Lower lobe of right lung (tissue), 2 donors: ENCODE results near the gene PPP6R3. TPM values are rescaled to one million over a fixed set of nuclear protein-coding genes. Genes with fewer than 3 reads are reported as not detected.

Source experiments
- ATAC-seq, 2 donors: fragments of 200-7000 bp; cut with Tn5 transposase; one replicate each; pipeline ENCODE4 v1.9.1; 2020 to 2022; ENCODE audit warnings: mild to moderate bottlenecking in 2 of 2, moderate library complexity in 2 of 2
- DNase-seq: peaks from one replicate; pipeline ENCODE4 v3.0.0-alpha.2; 2020
- H3K27ac ChIP-seq: fragments of 200-600 bp; one replicate; pipeline ENCODE4 v1.8.0; 2022
- H3K27me3 ChIP-seq: fragments of 200-600 bp; one replicate; pipeline ENCODE4 v1.8.0; 2022; ENCODE audit warnings: low read depth
- H3K36me3 ChIP-seq: fragments of 200-600 bp; one replicate; pipeline ENCODE4 v1.8.0; 2022; ENCODE audit warnings: mild to moderate bottlenecking
- H3K4me1 ChIP-seq: fragments of 200-600 bp; one replicate; pipeline ENCODE4 v1.8.0; 2022
- H3K4me3 ChIP-seq: fragments of 200-600 bp; one replicate; pipeline ENCODE4 v1.8.0; 2022; ENCODE audit warnings: mild to moderate bottlenecking
- H3K9me3 ChIP-seq: fragments of 200-600 bp; one replicate; pipeline ENCODE4 v1.8.0; 2022
- CTCF ChIP-seq: fragments of 200-600 bp; IDR thresholded peaks from one replicate; pipeline ENCODE4 v1.8.0; 2022; ENCODE audit warnings: antibody characterized with exemption, mild to moderate bottlenecking
- intact Hi-C: fragments of 100-400 bp; cut with DNase I; formaldehyde crosslinking; loops from one replicate; pipeline ENCODE4 v1.11.0; 2022
- total RNA-seq: library from RNA; stranded (reverse); fragmentation: NEBNext Ultra II Directional; extraction: Animal tissue kit (Norgen Biotek cat#: 25700); gene quantifications from one replicate; pipeline ENCODE4 v1.2.1, GENCODE V29; 2021
- donor health status: DM: no; HTN: yes; CAD: no; lungs with severe emphysema.

The PPP6R3 gene
- total RNA-seq, 1 donor from 2014 or later = 98.0 TPM

GRCh38 chr11:68532727-68533369 is 72.3 kb downstream of the PPP6R3 start:
- DNase-seq = no peak

GRCh38 chr11:68533945-68534344 is 73.4 kb downstream of the PPP6R3 start:
- Histone ChIP-seq H3K4me3 (no peak overlapping the region), H3K4me1 (peaks cover 34% of the 10 kb centered on the region), H3K27me3 (no peaks in the 10 kb centered on the region), H3K9me3 (no peaks in the 10 kb centered on the region), H3K36me3 (peaks cover 35% of the 10 kb centered on the region), H3K27ac (no peak overlapping the region)
- no peak for TF ChIP-seq CTCF
- intact Hi-C loops = no loop called here
- DNase-seq = no peak
- ATAC-seq = no peak

More at GRCh38 chr11:68532727-68533369, 72.3 kb downstream of the PPP6R3 start:
- Histone ChIP-seq H3K4me1 (peaks cover 45% of the 10 kb centered on the region), H3K27ac (no peak overlapping the region), H3K9me3 (no peaks in the 10 kb centered on the region), H3K36me3 (peaks cover 31% of the 10 kb centered on the region), H3K27me3 (no peaks in the 10 kb centered on the region), H3K4me3 (no peak overlapping the region)
- TF ChIP-seq CTCF = no peak
- peak in 1 of 2 donors; percentile 11 for ATAC-seq
- intact Hi-C loops = no loop called here

GRCh38 chr11:68535098-68535497 is 74.5 kb downstream of the PPP6R3 start:
- DNase-seq = no peak
- Histone ChIP-seq H3K36me3 (peaks cover 41% of the 10 kb centered on the region), H3K27me3 (no peaks in the 10 kb centered on the region), H3K27ac (no peak overlapping the region), H3K9me3 (no peaks in the 10 kb centered on the region), H3K4me1 (peaks cover 29% of the 10 kb centered on the region), H3K4me3 (no peak overlapping the region)
- ATAC-seq = no peak
- intact Hi-C loops = no loop called here
- TF ChIP-seq CTCF = no peak

GRCh38 chr11:68536706-68537105 is 76.2 kb downstream of the PPP6R3 start:
- DNase-seq (no peak), ATAC-seq (no peak)
- H3K9me3 ChIP-seq = no peaks in the 10 kb centered on the region
- H3K27me3 ChIP-seq = no peaks in the 10 kb centered on the region
- no peak overlapping the region for H3K27ac ChIP-seq
- no peak for TF ChIP-seq CTCF
- peaks cover 29% of the 10 kb centered on the region for H3K4me1 ChIP-seq
- H3K4me3 ChIP-seq = no peak overlapping the region
- H3K36me3 ChIP-seq = peaks cover 35% of the 10 kb centered on the region
- intact Hi-C loops = no loop called here

GRCh38 chr11:68538025-68538424 is 77.5 kb downstream of the PPP6R3 start:
- Histone ChIP-seq H3K27ac (no peak overlapping the region), H3K4me3 (no peak overlapping the region), H3K9me3 (no peaks in the 10 kb centered on the region), H3K27me3 (no peaks in the 10 kb centered on the region), H3K4me1 (peaks cover 36% of the 10 kb centered on the region), H3K36me3 (peaks cover 42% of the 10 kb centered on the region)
- intact Hi-C loops = no loop called here
- ATAC-seq (no peak), DNase-seq (no peak)
- no peak for TF ChIP-seq CTCF
